ENCODE results near the gene DEPDC1.
"Not testable (repeated sequence)": the region's sequence is repeated elsewhere in the genome, so short reads cannot be mapped to it uniquely, and the experiment has no call there.

DEPDC1 gene

GRCh38 chr1:68496680-68497357 is at the start of gene DEPDC1:
TSS of gene DEPDC1 (minus strand) at chr1:68497082. CDS start at chr1:68496999, 83 bp downstream.
- DNase-seq (ENCODE audit: low spot score): peak; percentile 94

GRCh38 chr1:68544651-68545050 is 47.8 kb upstream of the DEPDC1 start:
- DNase-seq (ENCODE audit: low spot score): no peak

- no peak for DNase-seq (ENCODE audit: low spot score)
Observed at GRCh38 chr1:68542586-68542985, 45.7 kb upstream of the DEPDC1 start.

GRCh38 chr1:68538941-68539340 is 42.1 kb upstream of the DEPDC1 start:
- DNase-seq (ENCODE audit: low spot score): no peak

GRCh38 chr1:68528243-68528642 is 31.4 kb upstream of the DEPDC1 start:
- no peak for DNase-seq (ENCODE audit: low spot score)

GRCh38 chr1:68525781-68526180 is 28.9 kb upstream of the DEPDC1 start:
- DNase-seq (ENCODE audit: low spot score): no peak

GRCh38 chr1:68521286-68521685 is 24.4 kb upstream of the DEPDC1 start:
- no peak for DNase-seq (ENCODE audit: low spot score)

GRCh38 chr1:68516066-68516465 is 19.2 kb upstream of the DEPDC1 start:
- no peak for DNase-seq (ENCODE audit: low spot score)

- DNase-seq (ENCODE audit: low spot score): no peak
Observed at GRCh38 chr1:68511254-68511653, 14.4 kb upstream of the DEPDC1 start.

- no peak for DNase-seq (ENCODE audit: low spot score)
Observed at GRCh38 chr1:68506386-68506785, 9.5 kb upstream of the DEPDC1 start.

GRCh38 chr1:68503085-68503484 is 6.2 kb upstream of the DEPDC1 start:
- no peak for DNase-seq (ENCODE audit: low spot score)

GRCh38 chr1:68497358-68497698 is 446 bp upstream of the DEPDC1 start:
- DNase-seq (ENCODE audit: low spot score): no peak

- DNase-seq (ENCODE audit: low spot score): peak; percentile 5
Observed at GRCh38 chr1:68495968-68496679, 758 bp downstream of the DEPDC1 start.

- no peak for DNase-seq (ENCODE audit: low spot score)
Observed at GRCh38 chr1:68495532-68495931, 1.4 kb downstream of the DEPDC1 start.

GRCh38 chr1:68493193-68493592 is 3.7 kb downstream of the DEPDC1 start:
- DNase-seq (ENCODE audit: low spot score): no peak

GRCh38 chr1:68492255-68492654 is 4.6 kb downstream of the DEPDC1 start:
- DNase-seq (ENCODE audit: low spot score): not testable (repeated sequence)

GRCh38 chr1:68490046-68490651 is 6.7 kb downstream of the DEPDC1 start:
- no peak for DNase-seq (ENCODE audit: low spot score)

- DNase-seq (ENCODE audit: low spot score): no peak
Observed at GRCh38 chr1:68485431-68486022, 11.4 kb downstream of the DEPDC1 start.

- DNase-seq (ENCODE audit: low spot score): no peak
Observed at GRCh38 chr1:68484618-68485017, 12.3 kb downstream of the DEPDC1 start.

GRCh38 chr1:68481041-68481440 is 15.8 kb downstream of the DEPDC1 start:
- no peak for DNase-seq (ENCODE audit: low spot score)

- no peak for DNase-seq (ENCODE audit: low spot score)
Observed at GRCh38 chr1:68479501-68479900, 17.4 kb downstream of the DEPDC1 start.

GRCh38 chr1:68478662-68479061 is 18.2 kb downstream of the DEPDC1 start:
- no peak for DNase-seq (ENCODE audit: low spot score)

- not testable (repeated sequence) for DNase-seq (ENCODE audit: low spot score)
Observed at GRCh38 chr1:68476626-68477025, 20.3 kb downstream of the DEPDC1 start.
